ENCODE results near the gene FLYWCH1. TPM values are rescaled to one million over a fixed set of nuclear protein-coding genes. Genes with fewer than 3 reads are reported as not detected.

The FLYWCH1 gene
- total RNA-seq, 1 experiment from 2014 or later, result 12.5 TPM

GRCh38 chr16:2946649-2947048 lies 34.9 kb downstream of the FLYWCH1 start:
- Histone ChIP-seq H3K27ac (ENCODE audit: insufficient read length, low read depth, low read length) (no peak overlapping the region), H3K4me2 (ENCODE audit: insufficient read depth, insufficient read length, low read length) (no peak overlapping the region), H3K9ac (ENCODE audit: extremely low read depth, insufficient read length, low read length) (no peak overlapping the region), H3K23me2 (ENCODE audit: insufficient read length, low read depth, low read length, poor library complexity, severe bottlenecking) (no peaks in the 10 kb centered on the region), H2AFZ (ENCODE audit: low read length) (no peak overlapping the region), H4K91ac (ENCODE audit: insufficient read length, low read depth, low read length) (no peak overlapping the region), H2BK15ac (ENCODE audit: low read depth, low read length) (no peak overlapping the region), H3K23ac (ENCODE audit: insufficient read length, low read depth, low read length) (no peak overlapping the region), H3K56ac (ENCODE audit: insufficient read length, low read depth, low read length) (no peak overlapping the region), H3K9me3 (ENCODE audit: control insufficient read depth, low read depth, low read length) (no peaks in the 10 kb centered on the region), H2AK5ac (ENCODE audit: insufficient read length, low read length) (no peak overlapping the region), H4K5ac (ENCODE audit: insufficient read length, low read depth, low read length) (no peak overlapping the region), H3K4ac (ENCODE audit: low read depth, low read length) (no peak overlapping the region), H3T11ph (ENCODE audit: low read length) (no peak overlapping the region), H4K8ac (replicated peaks; ENCODE audit: insufficient read length, low read depth, low read length) (no peak overlapping the region), H3K27me3 (ENCODE audit: insufficient read depth, low read length) (no peaks in the 10 kb centered on the region), H2BK120ac (ENCODE audit: low read depth, low read length, poor library complexity, severe bottlenecking) (no peak overlapping the region), H3K14ac (ENCODE audit: insufficient read depth, low read length) (no peak overlapping the region), H2BK5ac (ENCODE audit: insufficient read length, low read length) (no peak overlapping the region), H2BK12ac (ENCODE audit: insufficient read length, low read depth, low read length) (no peak overlapping the region), H3K79me1 (ENCODE audit: insufficient read depth, low read depth, low read length, poor library complexity, severe bottlenecking) (no peaks in the 10 kb centered on the region), H3K4me1 (ENCODE audit: insufficient read depth, low read length) (no peaks in the 10 kb centered on the region), H3K18ac (ENCODE audit: insufficient read length, low read depth, low read length) (no peak overlapping the region), H2BK20ac (ENCODE audit: low read depth, low read length, poor library complexity, severe bottlenecking) (no peak overlapping the region), H4K20me1 (ENCODE audit: control insufficient read depth, insufficient read depth, insufficient read length) (no peaks in the 10 kb centered on the region), H3K79me2 (ENCODE audit: insufficient read depth, low read length) (no peaks in the 10 kb centered on the region)
- H3K27ac Mint-ChIP-seq, result no peak overlapping the region
- TF ChIP-seq CTCF (conservative IDR thresholded peaks at IDR 0.05), result no peak
- no CpG with 5 or more reads among the region's 4 CpGs for WGBS (ENCODE audit: extremely low coverage, insufficient read length, low lambda C conversion rate)
- H3K9me3 Mint-ChIP-seq, result no peaks in the 10 kb centered on the region; a peak in 1 of 5 replicates
- H3K27me3 Mint-ChIP-seq (ENCODE audit: low read depth), result no peaks in the 10 kb centered on the region; the same call in 1 of the 2 replicates
- H3K4me3 Mint-ChIP-seq, result no peak overlapping the region
- DNase-seq, result no peak
- no peaks in the 10 kb centered on the region for H3K4me1 Mint-ChIP-seq
- peaks cover 7 to 21% (median 9%) of the 10 kb centered on the region in 3 experiments; a peak in 6 of 7 replicates for H3K36me3 Mint-ChIP-seq (ENCODE audit: insufficient read depth in 1 of 3, low read depth in 3 of 3)

Data from H9 (cell line).